Measurements from ENCODE around the gene CSH2. TPM values are rescaled to one million over a fixed set of nuclear protein-coding genes. Genes with fewer than 3 reads are reported as not detected.
A peak's percentile ranks its signal among the peaks of the same experiment; 100 is the strongest.
"Not testable (repeated sequence)": the region's sequence is repeated elsewhere in the genome, so short reads cannot be mapped to it uniquely, and the experiment has no call there.

The CSH2 gene
- total and polyA plus RNA-seq, 2 donors from 2014 or later: not detected

GRCh38 chr17:63918305-63918704 lies 44.8 kb upstream of the CSH2 start:
- TF ChIP-seq, protein P1, sequence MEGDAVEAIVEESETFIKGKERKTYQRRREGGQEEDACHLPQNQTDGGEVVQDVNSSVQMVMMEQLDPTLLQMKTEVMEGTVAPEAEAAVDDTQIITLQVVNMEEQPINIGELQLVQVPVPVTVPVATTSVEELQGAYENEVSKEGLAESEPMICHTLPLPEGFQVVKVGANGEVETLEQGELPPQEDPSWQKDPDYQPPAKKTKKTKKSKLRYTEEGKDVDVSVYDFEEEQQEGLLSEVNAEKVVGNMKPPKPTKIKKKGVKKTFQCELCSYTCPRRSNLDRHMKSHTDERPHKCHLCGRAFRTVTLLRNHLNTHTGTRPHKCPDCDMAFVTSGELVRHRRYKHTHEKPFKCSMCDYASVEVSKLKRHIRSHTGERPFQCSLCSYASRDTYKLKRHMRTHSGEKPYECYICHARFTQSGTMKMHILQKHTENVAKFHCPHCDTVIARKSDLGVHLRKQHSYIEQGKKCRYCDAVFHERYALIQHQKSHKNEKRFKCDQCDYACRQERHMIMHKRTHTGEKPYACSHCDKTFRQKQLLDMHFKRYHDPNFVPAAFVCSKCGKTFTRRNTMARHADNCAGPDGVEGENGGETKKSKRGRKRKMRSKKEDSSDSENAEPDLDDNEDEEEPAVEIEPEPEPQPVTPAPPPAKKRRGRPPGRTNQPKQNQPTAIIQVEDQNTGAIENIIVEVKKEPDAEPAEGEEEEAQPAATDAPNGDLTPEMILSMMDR (IDR thresholded peaks at IDR 0.05; ENCODE audit: borderline replicate concordance, extremely low read depth, insufficient read depth): no peak
- no peak for FAIRE-seq
- Histone ChIP-seq H3K36me3 (ENCODE audit: control insufficient read depth in 2 of 3, insufficient read depth in 3 of 3, low read length in 3 of 3) (no peaks in the 10 kb centered on the region), H3K9ac (ENCODE audit: low read length in 3 of 3) (no peak overlapping the region), H3K27ac (ENCODE audit: low read depth in 2 of 2, low read length in 2 of 2) (no peak overlapping the region), H3K4me3 (ENCODE audit: low read length in 3 of 3) (no peak overlapping the region), H3K9me3 (ENCODE audit: control insufficient read depth in 2 of 3, insufficient read depth in 1 of 3, low read length in 3 of 3) (no peaks in the 10 kb centered on the region), H3K27me3 (ENCODE audit: control insufficient read depth, insufficient read depth, low read length) (no peaks in the 10 kb centered on the region), H3K4me1 (ENCODE audit: control insufficient read depth in 2 of 3, insufficient read depth in 2 of 3, low read depth in 1 of 3, low read length in 3 of 3) (no peaks in the 10 kb centered on the region)
- intact Hi-C loops (cut with DNase I): loop anchor here (10.0 kb wide), 2 partner anchors 96 to 216 kb away; partner anchors contain the start of gene ERN1
- DNase-seq: peak in 1 of 5 donors; percentile 41

GRCh38 chr17:63917646-63918045 lies 44.2 kb upstream of the CSH2 start:
- Histone ChIP-seq H3K9ac (ENCODE audit: low read length in 3 of 3) (no peak overlapping the region), H3K27me3 (ENCODE audit: control insufficient read depth, insufficient read depth, low read length) (no peaks in the 10 kb centered on the region), H3K27ac (ENCODE audit: low read depth in 2 of 2, low read length in 2 of 2) (no peak overlapping the region), H3K4me3 (ENCODE audit: low read length in 3 of 3) (no peak overlapping the region), H3K9me3 (ENCODE audit: control insufficient read depth in 2 of 3, insufficient read depth in 1 of 3, low read length in 3 of 3) (no peaks in the 10 kb centered on the region), H3K36me3 (ENCODE audit: control insufficient read depth in 2 of 3, insufficient read depth in 3 of 3, low read length in 3 of 3) (no peaks in the 10 kb centered on the region), H3K4me1 (ENCODE audit: control insufficient read depth in 2 of 3, insufficient read depth in 2 of 3, low read depth in 1 of 3, low read length in 3 of 3) (no peaks in the 10 kb centered on the region)
- intact Hi-C loops (cut with DNase I): loop anchor here (10.0 kb wide), 2 partner anchors 97 to 217 kb away; partner anchors contain the start of gene ERN1
- DNase-seq (no peak), FAIRE-seq (no peak)
- TF ChIP-seq, protein P1 (IDR thresholded peaks at IDR 0.05; ENCODE audit: borderline replicate concordance, extremely low read depth, insufficient read depth): no peak

DNA sequence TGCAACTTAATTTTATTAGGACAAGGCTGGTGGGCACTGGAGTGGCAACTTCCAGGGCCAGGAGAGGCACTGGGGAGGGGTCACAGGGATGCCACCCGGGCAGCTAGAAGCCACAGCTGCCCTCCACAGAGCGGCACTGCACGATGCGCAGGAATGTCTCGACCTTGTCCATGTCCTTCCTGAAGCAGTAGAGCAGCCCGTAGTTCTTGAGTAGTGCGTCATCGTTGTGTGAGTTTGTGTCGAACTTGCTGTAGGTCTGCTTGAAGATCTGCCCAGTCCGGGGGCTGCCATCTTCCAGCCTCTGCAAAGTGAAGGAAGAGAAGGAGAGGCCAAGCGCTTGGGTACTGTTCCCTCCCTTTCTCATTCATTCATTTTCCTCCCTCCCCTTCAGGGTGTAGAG lies 43.7 kb upstream of the CSH2 start:
- H3K9me3 ChIP-seq (ENCODE audit: control insufficient read depth in 2 of 3, insufficient read depth in 1 of 3, low read length in 3 of 3); H3K4me1 ChIP-seq (ENCODE audit: control insufficient read depth in 2 of 3, insufficient read depth in 2 of 3, low read depth in 1 of 3, low read length in 3 of 3); H3K4me3 ChIP-seq (ENCODE audit: low read length in 3 of 3); H3K27ac ChIP-seq (ENCODE audit: low read depth in 2 of 2, low read length in 2 of 2); FAIRE-seq; H3K9ac ChIP-seq (ENCODE audit: low read length in 3 of 3); DNase-seq; H3K27me3 ChIP-seq (ENCODE audit: control insufficient read depth, insufficient read depth, low read length); H3K36me3 ChIP-seq (ENCODE audit: control insufficient read depth in 2 of 3, insufficient read depth in 3 of 3, low read length in 3 of 3): not testable (repeated sequence)
- intact Hi-C loops (cut with DNase I): loop anchor here (10.0 kb wide), 2 partner anchors 98 to 218 kb away; partner anchors contain the start of gene ERN1

DNA sequence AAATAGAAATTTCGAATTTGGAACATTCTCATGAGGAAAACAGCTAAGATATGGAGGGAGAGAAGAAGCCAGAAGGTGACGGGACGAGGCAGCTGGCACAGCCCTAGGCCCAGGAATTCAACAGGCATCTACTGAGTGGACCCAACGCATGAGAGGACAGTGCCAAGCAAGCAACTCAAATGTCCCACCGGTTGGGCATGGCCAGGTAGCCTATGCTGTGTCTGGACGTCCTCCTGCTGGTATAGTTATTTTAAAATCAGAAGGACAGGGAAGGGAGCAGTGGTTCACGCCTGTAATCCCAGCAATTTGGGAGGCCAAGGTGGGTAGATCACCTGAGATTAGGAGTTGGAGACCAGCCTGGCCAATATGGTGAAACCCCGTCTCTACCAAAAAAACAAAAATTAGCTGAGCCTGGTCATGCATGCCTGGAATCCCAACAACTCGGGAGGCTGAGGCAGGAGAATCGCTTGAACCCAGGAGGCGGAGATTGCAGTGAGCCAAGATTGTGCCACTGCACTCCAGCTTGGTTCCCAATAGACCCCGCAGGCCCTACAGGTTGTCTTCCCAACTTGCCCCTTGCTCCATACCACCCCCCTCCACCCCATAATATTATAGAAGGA lies 43.2 kb upstream of the CSH2 start:
- no peaks in the 10 kb centered on the region for H3K4me1 ChIP-seq (ENCODE audit: control insufficient read depth in 2 of 3, insufficient read depth in 2 of 3, low read depth in 1 of 3, low read length in 3 of 3)
- intact Hi-C loops (cut with DNase I): loop anchor here (10.0 kb wide), 2 partner anchors 98 to 218 kb away; partner anchors contain the start of gene ERN1

DNA sequence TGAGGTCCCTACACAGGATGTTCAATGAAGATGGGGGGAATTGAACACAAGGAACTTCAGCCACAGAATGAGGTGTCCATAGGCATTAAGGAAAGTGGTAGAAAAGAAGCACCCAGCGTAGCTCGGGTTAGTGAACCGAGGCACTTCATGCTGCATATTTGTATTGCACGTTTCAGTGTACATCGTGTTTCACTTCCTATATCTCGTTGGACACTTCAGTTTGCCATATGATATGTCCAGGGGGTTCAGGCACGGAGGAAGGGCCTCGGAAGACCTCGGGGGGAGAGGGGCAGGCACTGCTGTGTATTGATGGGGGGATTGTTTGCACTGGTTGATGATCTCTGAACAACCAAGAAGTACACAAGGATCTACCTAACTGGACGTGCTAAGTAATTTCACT lies 42.3 kb upstream of the CSH2 start:
- FAIRE-seq; H3K36me3 ChIP-seq (ENCODE audit: control insufficient read depth in 2 of 3, insufficient read depth in 3 of 3, low read length in 3 of 3); H3K9me3 ChIP-seq (ENCODE audit: control insufficient read depth in 2 of 3, insufficient read depth in 1 of 3, low read length in 3 of 3); H3K4me3 ChIP-seq (ENCODE audit: low read length in 3 of 3); H3K27me3 ChIP-seq (ENCODE audit: control insufficient read depth, insufficient read depth, low read length); H3K9ac ChIP-seq (ENCODE audit: low read length in 3 of 3); H3K4me1 ChIP-seq (ENCODE audit: control insufficient read depth in 2 of 3, insufficient read depth in 2 of 3, low read depth in 1 of 3, low read length in 3 of 3); H3K27ac ChIP-seq (ENCODE audit: low read depth in 2 of 2, low read length in 2 of 2): not testable (repeated sequence)
- peak in 1 of 5 donors; percentile 13 for DNase-seq
- intact Hi-C loops (cut with DNase I): loop anchor here (10.0 kb wide), 2 partner anchors 99 to 219 kb away; partner anchors contain the start of gene ERN1

More for the DNA sequence above, 43.2 kb upstream of the CSH2 start:
- no peak overlapping the region for H3K9ac ChIP-seq (ENCODE audit: low read length in 3 of 3)
- TF ChIP-seq, protein P1 (IDR thresholded peaks at IDR 0.05; ENCODE audit: borderline replicate concordance, extremely low read depth, insufficient read depth): no peak
- H3K36me3 ChIP-seq (ENCODE audit: control insufficient read depth in 2 of 3, insufficient read depth in 3 of 3, low read length in 3 of 3): no peaks in the 10 kb centered on the region
- FAIRE-seq (no peak), DNase-seq (peak in 1 of 5 donors; percentile 5)
- no peak overlapping the region for H3K4me3 ChIP-seq (ENCODE audit: low read length in 3 of 3)
- H3K9me3 ChIP-seq (ENCODE audit: control insufficient read depth in 2 of 3, insufficient read depth in 1 of 3, low read length in 3 of 3): no peaks in the 10 kb centered on the region
- no peaks in the 10 kb centered on the region for H3K27me3 ChIP-seq (ENCODE audit: control insufficient read depth, insufficient read depth, low read length)
- H3K27ac ChIP-seq (ENCODE audit: low read depth in 2 of 2, low read length in 2 of 2): no peak overlapping the region
